ENCODE results near the gene LRPAP1. TPM values are rescaled to one million over a fixed set of nuclear protein-coding genes. Genes with fewer than 3 reads are reported as not detected.
A peak's percentile ranks its signal among the peaks of the same experiment; 100 is the strongest.

LRPAP1 gene
- total RNA-seq, 1 donor from 2014 or later = 152 TPM

- H3K36me3 Mint-ChIP-seq = no peaks in the 10 kb centered on the region
- H3K27me3 Mint-ChIP-seq = peaks cover 24% of the 10 kb centered on the region
- H3K4me3 Mint-ChIP-seq = no peak overlapping the region
- no peaks in the 10 kb centered on the region for H3K9me3 Mint-ChIP-seq
- H3K27ac Mint-ChIP-seq = no peak overlapping the region
- TF ChIP-seq, protein P1, sequence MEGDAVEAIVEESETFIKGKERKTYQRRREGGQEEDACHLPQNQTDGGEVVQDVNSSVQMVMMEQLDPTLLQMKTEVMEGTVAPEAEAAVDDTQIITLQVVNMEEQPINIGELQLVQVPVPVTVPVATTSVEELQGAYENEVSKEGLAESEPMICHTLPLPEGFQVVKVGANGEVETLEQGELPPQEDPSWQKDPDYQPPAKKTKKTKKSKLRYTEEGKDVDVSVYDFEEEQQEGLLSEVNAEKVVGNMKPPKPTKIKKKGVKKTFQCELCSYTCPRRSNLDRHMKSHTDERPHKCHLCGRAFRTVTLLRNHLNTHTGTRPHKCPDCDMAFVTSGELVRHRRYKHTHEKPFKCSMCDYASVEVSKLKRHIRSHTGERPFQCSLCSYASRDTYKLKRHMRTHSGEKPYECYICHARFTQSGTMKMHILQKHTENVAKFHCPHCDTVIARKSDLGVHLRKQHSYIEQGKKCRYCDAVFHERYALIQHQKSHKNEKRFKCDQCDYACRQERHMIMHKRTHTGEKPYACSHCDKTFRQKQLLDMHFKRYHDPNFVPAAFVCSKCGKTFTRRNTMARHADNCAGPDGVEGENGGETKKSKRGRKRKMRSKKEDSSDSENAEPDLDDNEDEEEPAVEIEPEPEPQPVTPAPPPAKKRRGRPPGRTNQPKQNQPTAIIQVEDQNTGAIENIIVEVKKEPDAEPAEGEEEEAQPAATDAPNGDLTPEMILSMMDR (conservative IDR thresholded peaks at IDR 0.05) = no peak
- DNase-seq (ENCODE audit: extremely low spot score, unreplicated experiment) = no peak
- no peaks in the 10 kb centered on the region for H3K4me1 Mint-ChIP-seq (ENCODE audit: unreplicated experiment)
Observed at GRCh38 chr4:3489451-3489962, 42.7 kb downstream of the LRPAP1 start.

GRCh38 chr4:3488820-3489219 lies 43.4 kb downstream of the LRPAP1 start:
- TF ChIP-seq, protein P1 (conservative IDR thresholded peaks at IDR 0.05) = no peak
- H3K9me3 Mint-ChIP-seq = no peaks in the 10 kb centered on the region
- H3K4me1 Mint-ChIP-seq (ENCODE audit: unreplicated experiment) = no peaks in the 10 kb centered on the region
- peaks cover 24% of the 10 kb centered on the region for H3K27me3 Mint-ChIP-seq
- no peaks in the 10 kb centered on the region for H3K36me3 Mint-ChIP-seq
- no peak overlapping the region for H3K4me3 Mint-ChIP-seq
- DNase-seq (ENCODE audit: extremely low spot score, unreplicated experiment) = no peak
- H3K27ac Mint-ChIP-seq = peak overlapping the region; percentile 26

DNA sequence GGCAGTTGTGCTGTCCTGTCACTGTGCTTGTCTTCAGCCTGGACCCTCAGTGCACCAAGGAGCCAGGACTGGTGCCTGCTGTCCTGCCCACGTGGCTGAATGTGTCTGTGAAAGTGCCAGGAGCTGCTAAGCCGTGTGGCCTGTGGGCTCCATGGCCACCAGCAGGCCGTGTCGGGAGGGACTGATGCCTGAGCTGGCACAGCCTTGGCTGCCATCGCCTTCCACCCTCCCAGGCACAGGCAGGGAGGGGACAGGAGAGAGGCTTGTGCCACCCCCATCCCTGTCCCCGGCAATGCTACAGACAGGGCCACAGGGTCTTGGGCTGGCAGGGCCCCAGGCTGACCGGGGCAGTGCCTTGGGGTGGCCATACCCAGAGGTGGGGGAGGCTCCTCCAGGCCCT lies 44.4 kb downstream of the LRPAP1 start:
- H3K9me3 Mint-ChIP-seq = no peaks in the 10 kb centered on the region
- H3K4me1 Mint-ChIP-seq (ENCODE audit: unreplicated experiment) = no peaks in the 10 kb centered on the region
- TF ChIP-seq, protein P1 (conservative IDR thresholded peaks at IDR 0.05) = no peak
- no peak overlapping the region for H3K4me3 Mint-ChIP-seq
- peaks cover 24% of the 10 kb centered on the region for H3K27me3 Mint-ChIP-seq
- no peak overlapping the region for H3K27ac Mint-ChIP-seq
- no peaks in the 10 kb centered on the region for H3K36me3 Mint-ChIP-seq
- no peak for DNase-seq (ENCODE audit: extremely low spot score, unreplicated experiment)

- Mint-ChIP-seq H3K27me3 (peaks cover 19% of the 10 kb centered on the region), H3K9me3 (no peaks in the 10 kb centered on the region), H3K27ac (no peak overlapping the region), H3K4me1 (ENCODE audit: unreplicated experiment) (no peaks in the 10 kb centered on the region), H3K36me3 (no peaks in the 10 kb centered on the region), H3K4me3 (peak overlapping the region; percentile 31)
- no peak for DNase-seq (ENCODE audit: extremely low spot score, unreplicated experiment)
- TF ChIP-seq, protein P1 (conservative IDR thresholded peaks at IDR 0.05) = no peak
Observed at GRCh38 chr4:3486541-3487540, 45.4 kb downstream of the LRPAP1 start.

- peaks cover 14% of the 10 kb centered on the region for H3K27me3 Mint-ChIP-seq
Observed at GRCh38 chr4:3485886-3486540, 46.2 kb downstream of the LRPAP1 start.

More at GRCh38 chr4:3485886-3486540, 46.2 kb downstream of the LRPAP1 start:
- no peak overlapping the region for H3K4me3 Mint-ChIP-seq
- no peak for DNase-seq (ENCODE audit: extremely low spot score, unreplicated experiment)
- no peak overlapping the region for H3K27ac Mint-ChIP-seq
- TF ChIP-seq, protein P1 (conservative IDR thresholded peaks at IDR 0.05) = no peak
- H3K4me1 Mint-ChIP-seq (ENCODE audit: unreplicated experiment) = peaks cover 3% of the 10 kb centered on the region
- H3K9me3 Mint-ChIP-seq = no peaks in the 10 kb centered on the region
- no peaks in the 10 kb centered on the region for H3K36me3 Mint-ChIP-seq
